AML-193 (cell line): Measurements from ENCODE around the gene TMEM175.

ENCODE experiments used
- DNase-seq, 2 experiments: peaks; one replicate each; lab custom pipeline; 2025; lab: John Stamatoyannopoulos, UW

The TMEM175 gene

DNA sequence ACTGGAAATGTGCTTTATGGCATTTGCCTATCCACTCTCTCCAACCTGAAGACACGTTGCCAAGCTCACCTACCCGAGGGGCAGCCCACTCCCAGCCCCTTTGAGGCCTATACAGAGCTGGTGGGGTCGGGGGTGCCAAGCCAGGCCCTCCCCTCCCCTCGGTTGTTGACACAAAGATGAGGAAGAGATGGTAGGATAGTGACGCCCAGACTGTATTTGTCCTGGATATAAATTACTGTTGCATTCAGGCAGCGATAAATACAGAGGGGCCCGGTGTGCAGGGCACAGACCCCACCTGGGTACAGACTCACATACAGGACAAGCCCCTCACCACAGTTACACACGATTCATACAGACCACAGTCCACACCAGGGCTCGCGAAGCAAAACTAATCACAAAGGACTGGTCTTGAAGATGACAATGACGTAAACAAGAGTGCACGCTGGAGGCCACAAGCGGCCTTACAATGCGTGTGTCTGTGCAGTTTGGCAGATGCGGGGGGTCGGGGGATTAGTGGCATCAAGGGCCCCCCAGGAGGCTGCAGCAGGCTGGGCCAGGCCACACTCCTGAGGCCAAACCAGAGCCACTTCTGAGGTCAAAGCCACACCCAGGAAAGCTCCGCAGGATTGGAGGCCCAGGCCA lies 26.6 kb downstream of the TMEM175 start:
- no peak for DNase-seq

DNA sequence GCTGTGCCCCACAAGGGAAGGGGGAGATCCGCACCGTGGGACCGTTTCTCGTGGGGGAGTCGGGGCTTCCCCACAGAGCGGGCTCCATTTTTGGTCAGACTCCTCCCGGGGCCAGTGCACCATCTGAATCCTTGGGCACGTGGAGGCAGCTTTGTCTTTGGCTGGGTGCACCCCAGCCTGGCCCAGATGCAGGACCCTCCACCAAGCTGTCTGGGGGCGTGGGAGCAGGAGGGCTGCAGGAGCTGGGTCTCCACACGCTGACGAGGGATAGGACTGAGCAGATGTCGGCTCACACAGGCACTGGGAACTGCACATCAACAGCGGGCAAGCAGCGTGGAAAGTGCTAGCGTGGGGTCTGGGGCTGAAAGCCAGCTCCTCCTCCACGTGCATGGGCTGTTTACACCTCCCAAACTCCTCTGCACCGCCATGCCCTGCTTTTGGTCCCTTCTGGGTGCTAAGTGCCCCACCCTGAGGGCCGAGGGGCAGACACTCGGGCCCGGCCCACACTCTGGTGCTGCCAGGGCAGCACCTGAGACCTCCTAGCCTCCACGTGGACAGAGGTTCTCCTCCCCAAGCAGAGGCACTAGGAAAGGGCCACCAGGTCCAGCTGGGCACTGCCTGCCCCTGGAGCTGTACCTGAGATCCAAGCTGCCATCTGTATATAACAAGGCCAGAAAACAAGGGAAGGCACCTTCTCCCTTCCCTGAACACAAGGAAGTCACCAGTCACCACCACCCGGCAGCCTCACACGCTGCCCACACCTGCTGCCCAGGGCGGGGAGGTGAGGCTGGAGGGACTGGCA lies 27.3 kb downstream of the TMEM175 start:
- no peak for DNase-seq

GRCh38 chr4:960140-960635 lies 27.9 kb downstream of the TMEM175 start:
- DNase-seq, result no peak

DNA sequence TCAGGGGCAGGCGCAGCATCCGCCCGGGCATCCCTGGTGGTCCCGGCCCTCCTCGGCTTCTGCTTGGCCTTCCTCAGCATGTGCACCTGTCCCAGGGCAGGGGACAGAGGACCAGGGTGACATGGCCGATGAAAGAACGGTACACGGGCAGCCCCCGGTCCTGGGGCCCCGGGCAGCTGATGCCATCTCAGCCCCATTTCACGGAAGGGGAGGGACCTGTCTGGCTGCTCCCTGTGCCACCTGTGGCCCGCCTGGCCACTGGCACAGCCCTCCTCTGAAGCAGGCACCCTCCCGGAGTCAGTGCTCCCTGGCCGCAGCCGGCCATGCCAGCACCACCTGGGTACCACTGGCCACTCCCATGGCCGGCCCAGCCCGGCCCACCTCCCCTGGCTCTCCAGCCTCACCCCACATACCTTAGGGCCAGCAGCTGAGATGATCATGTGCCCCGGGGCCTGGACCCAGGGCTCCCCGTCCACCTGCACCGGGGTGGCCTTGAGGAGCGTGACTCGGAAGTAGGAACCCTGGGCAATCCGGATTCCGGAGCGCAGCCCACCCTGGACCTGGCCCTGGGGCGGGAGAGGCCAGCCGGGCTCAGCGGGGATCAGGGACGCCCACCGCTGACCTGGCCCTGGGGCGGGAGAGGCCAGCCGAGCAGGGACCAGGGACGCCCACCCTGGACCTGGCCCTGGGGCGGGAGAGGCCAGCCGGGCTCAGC lies 28.5 kb downstream of the TMEM175 start:
- DNase-seq, result no peak

DNA sequence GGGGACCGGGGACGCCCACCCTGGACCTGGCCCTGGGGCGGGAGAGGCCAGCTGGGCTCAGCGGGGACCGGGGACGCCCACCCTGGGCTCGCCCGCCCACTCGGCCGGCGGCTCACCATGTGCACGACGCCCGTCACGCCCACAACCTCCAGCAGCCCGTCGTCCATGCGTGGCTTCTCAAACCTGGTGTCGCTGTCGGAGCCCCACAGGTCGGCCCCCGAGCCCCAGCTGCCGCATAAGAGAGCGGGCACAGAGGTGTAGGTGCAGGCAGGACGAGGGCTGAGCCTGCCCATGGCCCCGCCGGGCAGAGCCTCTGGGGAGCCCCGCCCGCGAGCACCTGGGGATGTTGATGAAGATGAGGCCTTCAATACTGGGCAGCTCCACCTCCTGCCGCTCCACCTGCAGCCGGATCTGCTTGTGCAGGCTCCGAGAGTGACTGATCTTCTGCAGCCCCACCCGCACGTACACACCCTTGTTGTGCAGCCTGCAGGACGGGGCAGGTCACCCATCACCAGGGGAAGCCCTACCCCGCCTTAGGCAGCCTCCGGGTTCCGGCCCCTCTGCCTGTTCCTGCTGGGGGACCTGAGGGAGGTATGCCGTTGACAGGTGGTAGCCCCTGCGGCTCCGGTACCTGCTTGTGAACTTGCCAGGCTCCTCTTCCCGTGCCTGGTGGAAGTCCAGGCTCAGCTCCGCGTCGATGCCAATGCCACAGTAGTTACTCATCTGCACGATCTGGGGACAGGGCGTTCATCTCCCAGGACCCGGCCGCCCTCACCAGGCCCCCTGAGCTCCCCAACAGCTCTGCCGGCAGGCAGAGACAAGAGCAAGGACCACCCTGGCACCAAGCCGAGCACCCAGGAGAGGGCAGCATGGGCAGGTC lies 29.3 kb downstream of the TMEM175 start:
- no peak for DNase-seq

DNA sequence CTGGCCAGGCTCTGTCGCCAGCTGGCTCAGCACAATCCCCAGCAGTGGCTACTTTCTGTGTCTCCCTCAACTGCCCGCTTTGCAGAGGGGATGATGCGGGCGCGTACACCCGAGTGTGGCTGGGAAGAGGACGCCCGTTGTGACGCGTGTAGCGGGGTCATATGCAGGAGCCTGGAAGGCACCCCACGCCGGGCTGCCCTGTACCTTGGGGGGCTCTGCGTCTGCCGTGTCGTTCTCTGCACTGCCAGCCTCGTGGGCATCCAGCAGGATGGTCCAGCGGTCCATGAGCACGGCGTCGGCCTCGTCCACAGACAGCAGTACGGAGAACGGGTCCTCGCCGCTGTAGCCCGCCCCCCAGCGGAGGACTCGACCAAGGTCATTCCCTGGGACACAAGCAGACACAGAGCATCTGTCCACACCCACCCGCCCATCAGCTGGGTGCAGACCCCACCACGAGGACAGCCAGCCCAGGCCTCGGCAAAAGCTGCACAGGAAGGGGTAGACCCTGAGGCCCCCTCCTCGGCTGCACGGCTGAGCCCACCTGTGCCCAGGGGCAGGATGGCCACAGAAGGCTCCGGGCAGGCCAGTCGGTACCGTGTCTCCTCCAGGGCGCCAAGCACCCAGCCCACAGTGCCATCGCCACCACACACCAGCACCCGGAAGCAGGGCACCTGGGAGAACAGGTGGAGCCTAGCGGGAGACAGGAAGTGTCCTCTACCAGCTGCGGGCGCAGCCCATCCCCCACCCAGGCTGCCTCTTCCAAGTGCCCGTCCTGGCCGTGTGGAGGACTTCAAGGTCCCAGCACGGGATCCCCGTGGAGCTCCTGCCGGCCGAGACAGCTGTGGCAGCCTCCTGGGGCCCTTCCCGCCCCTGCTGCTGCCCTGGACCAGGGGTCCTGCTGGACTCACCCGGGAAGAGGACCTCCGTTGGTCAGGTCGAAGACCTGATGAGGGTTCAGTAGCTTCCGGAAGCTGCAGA lies 30.3 kb downstream of the TMEM175 start:
- no peak for DNase-seq

DNA sequence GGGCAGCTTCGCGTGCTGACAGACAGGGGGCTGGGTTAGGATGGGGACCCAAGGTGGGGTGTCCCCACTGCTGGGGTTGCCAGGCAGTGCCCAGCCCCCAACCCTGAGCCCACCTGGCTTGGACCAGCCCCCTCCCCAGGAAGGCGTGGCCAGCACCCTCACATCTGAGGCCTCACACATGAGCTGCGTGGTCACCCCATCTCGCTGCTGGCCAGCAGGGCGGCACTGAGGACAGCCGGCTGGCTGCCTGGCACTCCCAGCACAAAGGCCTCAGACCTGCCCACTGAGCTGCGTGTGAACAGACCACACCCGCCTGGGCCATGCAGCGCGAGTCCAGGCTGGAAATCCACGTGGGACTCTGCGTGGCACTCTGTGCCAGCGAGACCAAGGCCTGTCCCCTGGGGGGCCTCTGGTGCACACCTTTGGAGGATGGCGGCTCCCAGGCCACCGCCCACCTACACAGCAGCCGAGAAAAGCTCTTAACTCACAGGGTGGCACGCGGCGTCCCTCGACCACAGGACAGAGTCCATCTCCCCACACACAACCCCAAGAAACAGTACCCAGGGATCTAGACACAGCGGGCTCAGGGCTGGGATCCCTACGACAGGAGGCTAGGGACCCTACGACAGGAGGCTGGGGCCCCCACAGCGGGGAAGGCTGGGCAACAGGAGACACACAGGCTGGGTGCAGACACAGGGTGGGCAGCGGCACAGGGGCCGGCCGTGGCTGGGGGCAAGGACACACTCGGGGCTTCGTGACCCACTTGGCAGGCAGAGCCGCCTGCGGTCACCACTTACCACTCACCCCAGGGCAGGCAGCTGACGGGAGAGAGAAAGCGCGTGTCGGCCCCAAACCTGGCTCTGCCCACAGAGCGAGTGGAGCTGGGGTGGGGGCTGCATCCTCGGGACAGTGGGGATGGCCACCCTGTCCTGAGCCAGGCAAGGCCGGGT lies 31.3 kb downstream of the TMEM175 start:
- DNase-seq, result no peak

- no peak for DNase-seq
Observed at GRCh38 chr4:964346-965025, 32.2 kb downstream of the TMEM175 start.

GRCh38 chr4:965048-965765 lies 32.9 kb downstream of the TMEM175 start:
- DNase-seq, result no peak

GRCh38 chr4:965766-966134 lies 33.5 kb downstream of the TMEM175 start:
- DNase-seq, result no peak

DNA sequence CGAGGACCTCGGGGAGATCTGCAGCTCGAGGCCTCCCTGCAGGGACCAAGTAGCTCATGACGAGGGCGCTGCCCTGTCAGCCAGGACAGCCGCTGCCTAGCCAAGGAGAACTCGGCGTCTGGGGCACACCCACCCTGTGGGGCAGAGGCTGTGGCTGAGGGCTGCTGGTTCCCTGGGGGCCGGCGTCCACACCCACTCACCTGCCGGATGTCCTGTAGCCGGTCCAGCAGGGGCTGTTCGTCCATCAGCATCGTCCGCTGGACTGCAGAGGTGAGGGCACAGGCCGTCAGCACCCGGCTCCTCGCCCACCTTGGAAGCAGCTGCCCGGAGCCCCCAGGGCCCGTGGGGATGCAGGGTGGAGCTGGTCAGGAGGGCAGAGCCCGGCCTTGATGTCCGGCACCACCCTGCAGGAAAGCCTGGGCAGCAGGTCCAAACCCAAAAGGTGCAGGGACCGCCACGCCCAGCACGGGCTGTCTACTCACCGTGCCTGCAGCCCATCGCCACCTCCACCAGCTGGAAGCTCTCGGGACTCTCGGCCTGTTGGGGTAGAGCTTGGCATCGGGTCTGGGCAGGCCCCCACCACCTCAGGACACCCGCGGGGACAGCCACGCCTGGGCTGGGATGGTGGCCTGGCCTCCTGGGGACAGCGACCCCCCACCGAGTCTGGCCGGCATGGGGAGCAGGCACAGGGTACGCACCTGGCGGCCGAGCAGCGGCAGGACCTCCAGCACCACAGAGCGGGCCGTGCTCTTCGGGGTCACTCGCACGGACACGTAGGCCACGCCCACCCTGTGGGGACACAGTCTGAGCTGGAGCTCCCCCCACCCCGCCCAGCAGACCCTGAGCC lies 34.2 kb downstream of the TMEM175 start:
- no peak for DNase-seq

GRCh38 chr4:967113-968104 lies 35.1 kb downstream of the TMEM175 start:
- DNase-seq, result no peak

GRCh38 chr4:968221-968620 lies 36.0 kb downstream of the TMEM175 start:
- DNase-seq, result no peak

- DNase-seq, result no peak
Observed at GRCh38 chr4:968621-969394, 36.5 kb downstream of the TMEM175 start.

- no peak for DNase-seq
Observed at GRCh38 chr4:970046-970745, 37.9 kb downstream of the TMEM175 start.
